ENCODE data around the gene TNFAIP3. TPM values are rescaled to one million over a fixed set of nuclear protein-coding genes. Genes with fewer than 3 reads are reported as not detected.

TNFAIP3 gene
- total RNA-seq (92.0 and 92.2 TPM in 2 replicates), polyA plus RNA-seq (86.2 and 177 TPM in 2 replicates), polyA minus RNA-seq (39.4 and 133 TPM in 2 replicates)
- 18.3 TPM for total RNA-seq (2013)

DNA sequence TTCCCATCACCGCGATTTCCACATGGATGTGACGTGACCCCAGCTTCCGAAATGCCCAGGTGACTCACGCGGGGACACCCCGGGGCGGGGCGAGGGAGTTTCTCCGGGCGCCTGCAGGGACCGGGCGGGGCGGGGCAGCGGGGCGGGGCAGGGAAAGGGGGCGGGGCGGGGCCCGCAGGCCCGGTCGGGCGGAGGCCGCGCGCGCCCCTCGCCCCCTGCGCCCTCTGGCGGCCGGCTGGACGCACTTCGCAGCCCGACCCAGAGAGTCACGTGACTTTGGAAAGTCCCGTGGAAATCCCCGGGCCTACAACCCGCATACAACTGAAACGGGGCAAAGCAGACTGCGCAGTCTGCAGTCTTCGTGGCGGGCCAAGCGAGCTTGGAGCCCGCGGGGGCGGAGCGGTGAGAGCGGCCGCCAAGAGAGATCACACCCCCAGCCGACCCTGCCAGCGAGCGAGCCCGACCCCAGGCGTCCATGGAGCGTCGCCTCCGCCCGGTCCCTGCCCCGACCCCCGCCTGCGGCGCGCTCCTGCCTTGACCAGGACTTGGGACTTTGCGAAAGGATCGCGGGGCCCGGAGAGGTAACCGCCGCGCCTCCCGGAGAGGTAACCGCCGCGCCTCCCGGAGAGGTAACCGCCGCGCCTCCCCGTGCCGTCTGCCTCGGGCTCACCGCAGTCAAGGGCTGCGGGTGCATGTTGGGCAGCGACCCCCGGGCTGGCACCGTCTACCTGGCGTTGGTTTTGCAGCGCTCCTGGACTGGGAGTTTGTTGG lies at the start of gene TNFAIP3:
Gene TNFAIP3 (plus strand): TSS at position 346 of the 771 bp plus-strand sequence. CDS start 3,969 bp downstream, outside the sequence.
- Histone ChIP-seq H3K27ac (ENCODE audit: low read length in 2 of 2) (peak within 1 kb of the TSS; percentile 96 to 97), H4K20me1 (ENCODE audit: control insufficient read depth, insufficient read depth, low read length, poor library complexity, severe bottlenecking) (peaks cover 27% of the 10 kb centered on the region), H3K9ac (ENCODE audit: low read length) (peak within 1 kb of the TSS; percentile 94), H3K4me2 (replicated peaks; ENCODE audit: low read depth, low read length, poor library complexity, severe bottlenecking) (peak within 1 kb of the TSS; percentile 83), H3K27me3 (replicated peaks in 1 of 4; ENCODE audit: control extremely low read depth in 1 of 4, control insufficient read depth in 3 of 4, insufficient read depth in 4 of 4, low read length in 3 of 4) (no peaks in the 10 kb centered on the region), H3K36me3 (replicated peaks in 1 of 2; ENCODE audit: control extremely low read depth in 1 of 2, control insufficient read depth in 1 of 2, extremely low read depth in 1 of 2, insufficient read depth in 2 of 2, low read length in 1 of 2) (peaks cover 0 to 4% of the 10 kb centered on the region in 2 experiments), H3K4me1 (ENCODE audit: control insufficient read depth in 2 of 2, insufficient read depth in 2 of 2, low read length in 2 of 2) (peaks cover 40 to 43% of the 10 kb centered on the region in 2 donors), H3K4me3 (ENCODE audit: control extremely low read depth in 1 of 5, extremely low read depth in 1 of 5, insufficient read depth in 1 of 5, low read depth in 2 of 5, low read length in 4 of 5) (peak within 1 kb of the TSS; percentile 95 to 99 (median 96)), H2AFZ (ENCODE audit: insufficient read depth, low read depth, low read length, poor library complexity, severe bottlenecking) (peak within 1 kb of the TSS; percentile 65), H3K79me2 (ENCODE audit: control insufficient read depth, insufficient read depth, low read length) (peaks cover 48% of the 10 kb centered on the region), H3K9me3 (ENCODE audit: control extremely low read depth in 1 of 3, control insufficient read depth in 2 of 3, insufficient read depth in 1 of 3, low read length in 2 of 3) (no peaks in the 10 kb centered on the region)
- peak; percentile 80 for ATAC-seq (ENCODE audit: low read depth)
- intact Hi-C loops (cut with micrococcal nuclease): loop anchor here (1.0 to 10.0 kb wide), 11 partner anchors 56 to 1580 kb away; partner anchors contain the start of genes BCLAF1, CCDC28A, IFNGR1 and MAP3K5
- peak within 1 kb of the TSS; percentile 94 for H3K4me3 Mint-ChIP-seq
- peaks cover 50% of the 10 kb centered on the region for H3K4me1 Mint-ChIP-seq
- peak within 1 kb of the TSS; percentile 99 for H3K27ac Mint-ChIP-seq
- ChIA-PET POLR2A (interaction anchor here (0.5 to 1.7 kb wide), 9 partner anchors 9 to 159 kb away, joined by 3 to 10 read pairs (median 4); no protein-coding TSS in a partner anchor), CTCF (interaction anchor here (0.6 to 13.4 kb wide), 21 partner anchors 8 to 163 kb away, joined by 3 to 199 read pairs (median 4); no protein-coding TSS in a partner anchor)
- H3K27me3 Mint-ChIP-seq: no peaks in the 10 kb centered on the region
- under 1% methylated on average over 85 of the region's 87 CpGs for WGBS (ENCODE audit: insufficient coverage)
- no peaks in the 10 kb centered on the region for H3K9me3 Mint-ChIP-seq (ENCODE audit: insufficient read depth)
- no peak for TF ChIP-seq EZH2 (IDR thresholded peaks at IDR 0.05; ENCODE audit: borderline replicate concordance, insufficient read depth, low read depth, low read length, poor library complexity, severe bottlenecking)
- TF ChIP-seq, protein P1, sequence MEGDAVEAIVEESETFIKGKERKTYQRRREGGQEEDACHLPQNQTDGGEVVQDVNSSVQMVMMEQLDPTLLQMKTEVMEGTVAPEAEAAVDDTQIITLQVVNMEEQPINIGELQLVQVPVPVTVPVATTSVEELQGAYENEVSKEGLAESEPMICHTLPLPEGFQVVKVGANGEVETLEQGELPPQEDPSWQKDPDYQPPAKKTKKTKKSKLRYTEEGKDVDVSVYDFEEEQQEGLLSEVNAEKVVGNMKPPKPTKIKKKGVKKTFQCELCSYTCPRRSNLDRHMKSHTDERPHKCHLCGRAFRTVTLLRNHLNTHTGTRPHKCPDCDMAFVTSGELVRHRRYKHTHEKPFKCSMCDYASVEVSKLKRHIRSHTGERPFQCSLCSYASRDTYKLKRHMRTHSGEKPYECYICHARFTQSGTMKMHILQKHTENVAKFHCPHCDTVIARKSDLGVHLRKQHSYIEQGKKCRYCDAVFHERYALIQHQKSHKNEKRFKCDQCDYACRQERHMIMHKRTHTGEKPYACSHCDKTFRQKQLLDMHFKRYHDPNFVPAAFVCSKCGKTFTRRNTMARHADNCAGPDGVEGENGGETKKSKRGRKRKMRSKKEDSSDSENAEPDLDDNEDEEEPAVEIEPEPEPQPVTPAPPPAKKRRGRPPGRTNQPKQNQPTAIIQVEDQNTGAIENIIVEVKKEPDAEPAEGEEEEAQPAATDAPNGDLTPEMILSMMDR (IDR thresholded peaks at IDR 0.05): peak; percentile 73
- DNase-seq: peak; percentile 99

DNA sequence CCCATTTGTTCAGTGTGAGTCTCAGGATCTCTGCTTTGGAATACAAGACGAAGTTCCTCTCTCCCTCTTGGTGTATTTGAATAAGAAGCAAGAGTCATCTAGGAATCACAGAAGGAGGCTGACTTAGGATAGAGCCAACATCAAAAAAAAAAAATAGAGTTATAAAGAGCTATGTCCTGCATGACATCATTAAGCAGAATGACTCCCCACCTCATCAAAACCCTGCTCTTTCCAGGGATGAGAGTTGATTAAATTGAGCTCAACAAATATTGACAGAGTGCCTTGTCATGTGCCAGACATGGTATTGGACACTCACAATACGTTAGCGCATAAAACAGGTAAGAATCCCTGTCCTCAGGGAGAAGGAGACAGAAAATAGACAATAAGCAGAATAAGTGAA lies 48.6 kb upstream of the TNFAIP3 start:
- WGBS (ENCODE audit: insufficient coverage): 100% methylated on average over 2 of the region's 3 CpGs
- TF ChIP-seq, protein P1 (IDR thresholded peaks at IDR 0.05): no peak
- TF ChIP-seq EZH2 (IDR thresholded peaks at IDR 0.05; ENCODE audit: borderline replicate concordance, insufficient read depth, low read depth, low read length, poor library complexity, severe bottlenecking): no peak
- Histone ChIP-seq H3K36me3 (replicated peaks in 1 of 2; ENCODE audit: control extremely low read depth in 1 of 2, control insufficient read depth in 1 of 2, extremely low read depth in 1 of 2, insufficient read depth in 2 of 2, low read length in 1 of 2) (no peaks in the 10 kb centered on the region), H3K79me2 (ENCODE audit: control insufficient read depth, insufficient read depth, low read length) (no peaks in the 10 kb centered on the region), H3K9ac (ENCODE audit: low read length) (no peak overlapping the region), H3K4me2 (replicated peaks; ENCODE audit: low read depth, low read length, poor library complexity, severe bottlenecking) (no peak overlapping the region), H2AFZ (ENCODE audit: insufficient read depth, low read depth, low read length, poor library complexity, severe bottlenecking) (no peak overlapping the region), H3K27ac (ENCODE audit: low read length in 2 of 2) (no peak overlapping the region), H3K4me3 (ENCODE audit: control extremely low read depth in 1 of 5, extremely low read depth in 1 of 5, insufficient read depth in 1 of 5, low read depth in 2 of 5, low read length in 4 of 5) (no peak overlapping the region), H3K9me3 (ENCODE audit: control extremely low read depth in 1 of 3, control insufficient read depth in 2 of 3, insufficient read depth in 1 of 3, low read length in 2 of 3) (no peaks in the 10 kb centered on the region), H3K27me3 (replicated peaks in 1 of 4; ENCODE audit: control extremely low read depth in 1 of 4, control insufficient read depth in 3 of 4, insufficient read depth in 4 of 4, low read length in 3 of 4) (no peaks in the 10 kb centered on the region), H4K20me1 (ENCODE audit: control insufficient read depth, insufficient read depth, low read length, poor library complexity, severe bottlenecking) (no peaks in the 10 kb centered on the region), H3K4me1 (ENCODE audit: control insufficient read depth in 2 of 2, insufficient read depth in 2 of 2, low read length in 2 of 2) (peaks cover 20 to 22% of the 10 kb centered on the region in 2 donors)
- Mint-ChIP-seq H3K27ac (no peak overlapping the region), H3K4me3 (peak overlapping the region; percentile 9), H3K9me3 (ENCODE audit: insufficient read depth) (no peaks in the 10 kb centered on the region), H3K27me3 (no peaks in the 10 kb centered on the region), H3K4me1 (peaks cover 33% of the 10 kb centered on the region)
- ATAC-seq (ENCODE audit: low read depth) (no peak), DNase-seq (no peak)
- intact Hi-C loops (cut with micrococcal nuclease): no loop called here
- ChIA-PET POLR2A (no interaction called here), CTCF (interaction anchor here (0.8 to 1.3 kb wide), 2 partner anchors 19 to 121 kb away, joined by 3 to 4 read pairs; no protein-coding TSS in a partner anchor)
